G401 (cell line): Measurements from ENCODE around the gene GSK3A. TPM values are rescaled to one million over a fixed set of nuclear protein-coding genes. Genes with fewer than 3 reads are reported as not detected.
"Not testable (repeated sequence)": the region's sequence is repeated elsewhere in the genome, so short reads cannot be mapped to it uniquely, and the experiment has no call there.

Source experiments
- DNase-seq: peaks from one replicate; pipeline ENCODE4 v3.0.0-alpha.2; 2015; ENCODE audit warnings: low spot score
- in situ Hi-C: cut with HindIII; loops from 2 replicates; pipeline ENCODE4 v1.10.0; 2016; ENCODE audit warnings: low sequenced_read_pairs, mixed read lengths
- total RNA-seq: library from RNA; depleted of rRNA; stranded (reverse); fragments of >200 nt; shearing (Covaris generic); gene quantifications from 2 replicates; pipeline ENCODE4 v1.2.3, GENCODE V29; 2014

The GSK3A gene
- total RNA-seq, 1 experiment from 2014 or later = 37.1 TPM

DNA sequence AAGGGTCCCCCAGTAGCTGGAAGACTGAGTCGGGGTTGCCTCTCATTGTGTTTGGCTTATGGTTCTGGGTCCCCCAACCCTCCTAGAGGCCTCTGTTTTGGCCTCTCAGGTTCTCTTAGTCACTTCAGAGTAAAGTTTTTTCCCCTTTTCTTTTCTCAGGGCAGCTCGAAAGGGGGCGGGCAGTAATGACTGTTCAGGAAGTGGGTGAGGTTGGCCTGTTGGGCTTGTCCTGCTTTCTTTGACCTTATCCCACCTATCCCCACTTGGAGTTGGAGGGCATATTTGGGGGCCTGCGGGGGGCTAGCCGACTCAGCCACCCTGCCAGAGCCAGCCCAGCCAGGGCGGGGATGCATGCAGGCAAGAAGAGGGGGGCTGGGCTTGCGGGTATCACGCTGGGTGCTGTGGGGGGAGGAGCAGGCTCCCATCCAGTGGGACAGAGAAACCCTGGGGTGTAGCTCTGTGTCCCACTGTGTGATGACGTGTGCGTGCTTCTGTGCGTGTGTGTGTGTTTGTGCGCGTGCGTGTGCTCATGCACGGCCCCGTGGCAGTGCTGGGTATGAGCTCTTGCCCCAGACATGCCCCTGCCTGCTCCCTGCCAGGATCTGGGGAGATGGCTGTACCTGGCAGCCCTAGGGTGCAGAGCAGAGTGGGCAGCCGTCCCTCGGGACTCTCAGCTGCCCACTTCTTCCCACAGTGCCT, 28.1 kb upstream of the GSK3A start:
- DNase-seq = peak; percentile 52
- in situ Hi-C loops = no loop called here

DNA sequence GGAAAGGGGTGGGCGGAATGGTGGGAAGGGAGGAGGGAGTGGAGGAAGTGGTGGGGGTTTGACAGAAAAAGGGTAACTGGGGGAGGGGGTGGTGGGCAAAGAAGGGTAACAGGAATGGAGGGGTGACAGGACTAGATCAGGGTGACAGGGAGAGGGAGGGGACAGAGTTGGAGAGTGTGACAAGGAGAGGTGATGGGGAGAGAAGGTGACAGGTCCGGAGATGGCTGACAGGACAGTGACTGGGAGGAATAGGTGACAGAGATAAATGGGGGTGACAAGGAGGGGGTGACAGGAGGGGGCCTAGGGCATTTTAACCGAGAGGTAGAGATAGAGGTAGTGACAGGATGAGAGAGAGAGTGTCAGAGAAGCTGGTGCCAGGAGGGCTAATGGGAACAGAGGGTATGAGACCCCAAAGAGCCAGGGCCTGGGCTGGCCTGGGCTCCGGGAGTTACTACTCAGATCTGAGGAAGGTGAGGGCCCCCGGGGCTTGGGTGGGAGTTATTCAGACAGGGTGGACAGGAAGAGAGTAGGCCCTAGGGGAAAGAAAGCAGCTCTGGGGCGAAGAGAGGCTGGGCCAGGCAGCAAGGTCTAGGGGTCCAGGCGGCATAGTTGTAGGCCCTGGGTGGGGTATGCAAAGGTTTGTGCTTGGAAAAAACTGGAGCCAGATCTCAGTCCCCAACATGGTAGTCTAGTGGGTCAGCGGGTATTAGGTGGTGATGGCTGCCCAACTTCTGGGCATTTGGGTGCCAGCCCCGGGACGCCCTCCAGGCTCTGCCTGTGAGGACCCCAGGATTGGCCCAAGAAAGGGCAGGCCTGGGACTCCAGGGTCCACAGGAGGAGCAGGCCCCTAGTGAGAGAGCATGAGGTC, 27.3 kb upstream of the GSK3A start:
- peak; percentile 30 for DNase-seq
- in situ Hi-C loops = no loop called here

DNA sequence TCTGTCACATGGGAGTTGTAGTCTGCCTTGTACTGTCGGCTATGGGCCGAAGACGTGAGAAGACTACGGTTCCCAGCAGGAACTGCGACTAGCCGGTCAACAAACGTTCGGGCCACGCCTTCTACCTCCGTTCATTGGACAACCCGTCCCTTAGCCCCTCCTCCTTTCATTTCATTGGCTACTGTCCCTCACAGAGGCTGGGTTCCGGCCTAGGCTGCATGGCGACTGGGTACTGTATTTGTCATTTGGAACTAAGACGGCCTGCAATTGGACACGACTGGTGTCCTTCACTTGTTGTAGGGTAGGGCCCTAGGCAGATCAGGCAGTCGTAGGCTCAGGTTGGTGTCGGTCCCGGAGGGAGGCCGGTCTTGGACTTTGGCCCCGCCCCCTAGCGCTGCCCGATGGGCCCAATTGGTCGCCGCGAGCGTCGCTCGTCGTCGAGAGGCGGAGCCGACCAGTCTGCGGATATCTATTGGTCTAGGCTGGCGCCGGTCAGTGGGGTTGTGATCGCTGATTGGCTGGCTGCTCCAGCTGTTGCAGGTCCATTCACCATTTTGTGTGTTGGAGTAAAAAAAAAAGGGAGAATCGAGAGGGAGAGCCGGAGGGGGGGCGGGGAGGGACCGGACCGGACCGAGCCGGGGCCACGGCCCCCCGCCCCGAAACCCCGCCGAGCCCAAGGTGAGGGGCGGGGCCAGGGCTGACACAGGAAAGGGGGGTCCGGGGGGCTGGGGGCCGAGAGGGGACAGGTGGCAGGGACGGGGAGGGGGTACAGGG, 26.5 kb upstream of the GSK3A start, which contains the start of gene CIC:
CIC (plus strand) TSS at position 549 of the 774 bp plus-strand sequence. CDS start 2,532 bp downstream, outside the sequence.
- peak; percentile 100 for DNase-seq
- in situ Hi-C loops = no loop called here

DNA sequence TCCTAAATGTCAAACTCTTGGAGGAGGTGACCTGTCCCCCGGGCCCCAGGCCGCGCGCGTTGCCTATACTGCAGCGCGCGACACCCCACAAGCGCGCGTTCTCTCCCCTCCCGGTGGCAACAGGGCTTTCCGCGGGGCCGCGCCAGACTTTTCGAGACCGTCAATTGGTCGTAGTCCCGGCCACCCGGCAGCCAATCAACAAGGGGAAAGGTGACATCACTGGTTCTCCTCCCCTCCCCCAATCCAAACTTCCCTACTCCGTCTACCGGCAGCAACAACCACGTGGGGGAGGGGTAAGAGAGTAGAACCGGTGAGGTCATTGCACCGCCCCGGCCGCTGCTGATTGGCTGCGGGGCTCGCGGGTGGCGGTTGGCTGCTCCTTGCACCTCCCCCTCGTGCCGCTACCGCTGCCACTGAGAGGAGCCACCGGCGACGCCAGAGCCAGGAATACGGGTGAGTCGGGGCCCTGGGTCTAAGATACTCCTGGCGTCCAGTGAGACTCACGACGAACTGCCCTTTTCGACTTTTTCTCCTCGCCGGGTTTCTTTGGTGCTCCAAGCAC, 25.8 kb upstream of the GSK3A start:
- peak; percentile 100 for DNase-seq
- in situ Hi-C loops = no loop called here

DNA sequence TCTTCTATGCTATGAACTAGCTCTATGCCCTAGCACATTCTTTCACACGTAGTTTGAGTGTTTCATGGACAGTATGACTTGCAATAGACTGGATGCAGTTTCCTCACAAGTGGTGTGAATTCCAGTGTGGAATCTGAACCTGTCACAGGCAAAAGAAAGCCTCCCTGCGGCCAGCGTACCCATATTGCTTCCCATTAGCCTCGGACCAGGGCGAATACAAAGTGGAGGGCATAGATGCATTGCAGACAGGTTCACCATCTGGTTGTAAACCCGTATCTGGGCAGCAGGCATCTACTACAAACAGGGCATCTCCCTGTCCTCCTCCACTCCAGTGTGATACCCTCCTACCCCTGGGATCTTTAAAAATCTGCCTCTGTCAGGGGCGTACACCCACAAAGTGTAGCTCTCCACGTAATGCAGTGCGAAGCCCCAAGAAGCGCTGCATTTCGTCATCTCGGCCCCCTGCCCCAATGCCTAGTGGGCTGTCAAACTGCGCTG, 25.3 kb upstream of the GSK3A start:
- DNase-seq = peak; percentile 59
- in situ Hi-C loops = no loop called here

DNA sequence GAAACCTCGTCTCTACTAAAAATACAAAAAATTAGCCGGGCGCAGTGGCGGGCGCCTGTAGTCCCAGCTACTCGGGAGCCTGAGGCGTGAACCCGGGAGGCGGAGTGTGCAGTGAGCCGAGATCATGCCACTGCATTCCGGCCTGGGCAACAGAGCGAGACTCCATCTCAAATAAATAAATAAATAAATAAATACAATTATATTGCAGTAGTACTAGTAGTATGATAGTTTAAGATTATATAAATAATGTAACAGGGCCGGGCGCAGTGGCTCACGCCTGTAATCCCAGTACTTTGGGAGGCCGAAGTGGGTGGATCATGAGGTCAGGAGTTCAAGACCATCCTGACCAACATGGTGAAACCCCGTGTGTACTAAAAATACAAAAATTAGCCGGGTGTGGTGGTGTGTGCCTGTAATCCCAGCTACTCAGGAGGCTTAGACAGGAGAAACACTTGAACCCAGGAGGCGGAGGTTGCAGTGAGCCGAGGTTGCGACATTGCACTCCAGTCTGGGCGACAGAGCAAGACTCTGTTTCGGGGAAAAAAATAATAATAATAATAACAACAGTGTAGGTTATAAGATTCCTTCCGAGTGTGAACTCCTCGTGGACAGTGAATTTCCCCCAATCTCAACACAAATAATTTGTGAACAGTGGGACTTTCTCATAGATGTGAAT, 24.7 kb upstream of the GSK3A start:
- in situ Hi-C loops, DNase-seq: not testable (repeated sequence)

DNA sequence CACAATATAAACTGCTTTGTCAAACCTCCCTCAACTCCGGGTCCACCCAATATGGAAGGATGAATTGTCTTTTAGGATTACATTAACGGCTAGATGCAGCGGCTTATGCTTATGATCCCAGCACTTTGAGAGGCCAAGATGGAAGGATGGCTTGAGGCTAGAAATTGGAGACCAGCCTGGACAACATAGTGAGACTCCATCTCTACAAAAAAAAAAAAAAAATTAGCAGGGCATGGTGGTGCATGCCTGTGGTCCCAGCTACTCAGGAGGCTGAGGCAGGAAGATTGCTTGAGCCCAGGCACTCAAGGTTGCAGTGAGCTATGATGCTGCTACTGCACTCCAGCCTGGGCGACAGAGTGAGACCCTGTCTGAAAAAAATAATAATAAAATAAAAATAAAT, 23.7 kb upstream of the GSK3A start:
- DNase-seq, in situ Hi-C loops: not testable (repeated sequence)

DNA sequence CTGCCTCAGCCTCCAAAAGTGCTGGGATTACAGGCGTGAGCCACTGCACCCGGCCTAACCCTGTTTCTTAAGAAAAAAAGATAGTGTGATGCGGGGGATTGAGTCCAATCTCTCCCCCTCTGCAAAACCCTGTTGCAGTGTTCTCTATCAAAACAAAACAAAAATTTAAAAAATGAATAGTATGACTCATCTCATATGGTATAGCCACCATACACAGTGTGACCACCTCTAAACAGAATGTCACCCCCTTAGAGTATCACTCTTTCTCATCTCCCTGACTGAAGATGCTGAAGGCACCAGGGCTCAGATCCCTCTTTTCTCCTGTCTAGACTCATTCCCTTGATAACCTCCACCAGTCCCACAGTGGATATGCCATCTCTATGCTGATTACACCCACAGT, 19.4 kb upstream of the GSK3A start:
- in situ Hi-C loops = no loop called here
- no peak for DNase-seq

DNA sequence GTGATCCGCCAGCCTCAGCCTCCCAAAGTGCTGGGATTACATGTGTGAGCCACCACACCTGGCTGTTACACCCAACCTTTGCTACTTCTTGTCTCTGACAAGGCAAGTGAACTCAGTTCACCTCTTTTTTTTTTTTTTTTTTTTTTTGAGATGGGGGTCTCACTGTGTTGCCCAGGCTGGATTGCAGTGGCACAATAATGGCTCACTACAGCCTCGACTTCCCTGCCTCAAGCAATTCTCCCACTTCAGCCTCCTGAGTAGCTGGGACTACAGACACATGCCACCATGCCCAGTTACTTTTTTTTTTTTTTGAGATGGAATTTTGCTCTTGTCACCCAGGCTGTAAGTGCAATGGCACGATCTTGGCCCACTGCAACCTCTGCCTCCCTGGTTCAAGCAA, 15.4 kb upstream of the GSK3A start:
- in situ Hi-C loops, DNase-seq: not testable (repeated sequence)

DNA sequence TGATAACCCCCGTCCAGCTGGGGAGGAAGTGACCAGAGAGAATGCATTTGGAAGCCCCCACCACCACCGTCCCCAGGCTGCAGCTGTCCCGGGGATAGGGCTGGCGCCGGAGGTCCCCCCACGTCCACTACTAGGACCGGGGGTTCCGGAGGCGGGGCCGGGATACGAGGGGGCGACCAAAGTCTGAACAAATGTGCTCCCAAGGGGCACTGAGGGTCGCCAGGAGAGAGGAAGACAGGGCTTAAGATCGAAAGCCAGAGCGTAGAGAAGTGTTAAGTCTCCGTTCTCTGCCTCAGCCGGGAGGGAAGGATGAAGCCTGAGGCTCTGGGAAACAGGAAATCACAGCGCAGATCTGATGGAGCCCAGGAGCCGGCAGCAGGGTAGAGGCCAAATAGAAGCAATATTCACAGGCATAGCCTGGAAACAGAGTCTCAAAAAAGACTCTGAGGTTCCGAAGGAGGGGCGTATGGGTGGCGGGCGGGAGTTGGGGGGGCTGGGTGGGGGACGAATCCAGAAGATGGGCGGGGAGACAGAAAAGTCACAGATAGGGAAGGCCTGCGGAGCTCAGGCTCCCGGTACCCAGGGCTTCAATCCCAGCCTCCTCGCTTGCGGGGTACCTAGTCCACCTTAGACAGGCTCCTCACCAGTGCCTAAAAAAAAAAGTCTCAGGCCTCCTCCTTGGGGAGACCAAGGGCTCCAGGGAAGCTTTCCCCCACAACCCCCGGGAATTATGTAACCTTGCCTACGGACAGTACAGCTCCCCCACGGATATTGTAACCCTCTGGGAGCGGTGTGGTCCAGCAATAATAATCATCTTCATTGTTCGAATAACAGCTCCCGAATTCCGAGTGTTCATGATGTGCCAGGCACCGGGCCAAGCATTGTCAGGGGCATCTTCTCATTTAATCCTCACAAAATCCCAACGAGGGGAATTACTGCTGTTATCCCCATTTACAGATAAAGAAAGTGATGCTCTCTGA, 13.7 kb upstream of the GSK3A start:
- peak; percentile 78 for DNase-seq
- in situ Hi-C loops = no loop called here

DNA sequence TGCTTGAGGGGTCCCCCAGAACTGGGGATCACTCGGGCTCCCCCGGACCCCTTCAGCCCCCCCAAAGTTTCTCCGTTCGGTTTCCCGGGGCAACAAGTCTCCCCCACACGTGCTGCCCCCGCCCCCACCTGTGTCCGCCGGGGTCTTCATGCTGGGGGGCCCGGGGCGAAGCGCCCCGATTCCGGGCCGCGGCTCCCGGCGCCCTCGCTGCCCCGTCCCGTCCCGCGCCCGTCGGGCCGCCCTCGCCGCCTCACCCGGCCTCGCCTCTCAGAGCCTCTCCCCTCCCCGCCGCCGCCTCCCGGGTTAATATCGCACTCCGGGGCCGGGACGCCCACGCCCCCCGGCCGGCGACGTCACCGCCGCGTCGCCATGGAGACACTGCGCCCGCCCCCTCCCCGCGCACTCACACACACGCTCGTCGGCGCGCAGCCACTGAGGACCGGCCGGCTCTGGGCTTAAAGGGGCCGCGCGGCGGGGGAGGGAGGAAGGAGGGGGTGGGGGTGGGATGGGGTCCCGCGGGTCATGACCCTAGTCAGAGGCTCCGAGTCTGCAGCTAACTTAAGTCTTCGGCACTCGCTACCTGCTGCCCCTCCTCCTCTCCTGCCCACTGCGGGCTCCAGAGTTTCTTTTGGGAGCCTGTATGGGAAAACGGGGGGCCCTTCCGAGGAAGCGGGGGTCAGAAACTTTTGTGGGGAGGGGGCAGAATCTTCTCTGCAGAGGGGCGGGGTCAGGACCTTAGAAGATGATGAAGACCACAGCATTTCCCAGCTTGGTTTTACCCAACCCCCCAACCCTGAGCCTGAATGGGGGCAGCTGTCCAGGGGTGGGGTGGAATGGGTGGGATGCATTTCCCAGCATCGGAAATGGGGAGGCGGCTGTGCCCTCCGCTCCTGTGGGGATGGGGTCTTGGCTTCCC, 12.7 kb upstream of the GSK3A start, which contains the start of gene ERF:
ERF (minus strand) TSS at position 279 of the 916 bp plus-strand sequence; CDS start at position 150, 129 bp downstream.
- in situ Hi-C loops = no loop called here
- peak; percentile 83 for DNase-seq

DNA sequence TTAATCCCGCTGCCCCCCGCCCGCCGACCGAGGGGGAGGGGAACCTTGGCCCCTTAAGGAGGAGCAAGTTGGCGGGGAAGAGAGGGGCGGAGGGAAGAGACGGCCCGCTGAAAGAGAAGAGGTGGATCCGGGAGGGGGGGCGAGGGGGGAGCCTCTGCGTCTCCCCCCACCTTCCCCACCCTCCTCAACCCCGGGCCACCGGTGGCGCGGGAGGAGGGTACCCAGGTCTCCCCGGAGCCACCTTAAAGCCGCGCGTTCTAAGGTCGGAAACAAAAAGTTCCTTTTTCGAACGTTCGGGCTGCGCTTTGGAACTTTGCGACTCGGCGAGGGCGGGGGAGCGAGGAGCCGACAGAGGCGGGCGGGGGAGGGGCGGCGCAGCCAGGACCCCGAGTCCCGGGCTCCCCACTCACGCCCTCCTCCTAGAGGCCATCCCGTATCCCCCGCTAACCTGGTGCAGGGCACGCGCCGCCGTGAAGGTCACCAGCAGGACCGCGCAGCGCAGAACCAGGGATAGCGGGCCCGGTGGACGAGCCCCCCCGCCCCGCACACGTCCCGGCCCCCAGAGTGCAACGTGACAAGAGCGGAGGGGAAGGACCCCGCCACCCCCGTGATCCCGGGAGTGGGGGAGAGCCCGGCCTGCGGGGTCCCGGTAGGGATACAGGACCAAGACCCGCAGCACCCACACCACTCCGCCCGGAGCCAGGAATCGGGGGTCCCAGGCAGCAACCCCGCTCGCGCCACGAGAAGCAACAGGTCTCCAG, 11.9 kb upstream of the GSK3A start:
- DNase-seq = peak; percentile 60
- in situ Hi-C loops = no loop called here

DNA sequence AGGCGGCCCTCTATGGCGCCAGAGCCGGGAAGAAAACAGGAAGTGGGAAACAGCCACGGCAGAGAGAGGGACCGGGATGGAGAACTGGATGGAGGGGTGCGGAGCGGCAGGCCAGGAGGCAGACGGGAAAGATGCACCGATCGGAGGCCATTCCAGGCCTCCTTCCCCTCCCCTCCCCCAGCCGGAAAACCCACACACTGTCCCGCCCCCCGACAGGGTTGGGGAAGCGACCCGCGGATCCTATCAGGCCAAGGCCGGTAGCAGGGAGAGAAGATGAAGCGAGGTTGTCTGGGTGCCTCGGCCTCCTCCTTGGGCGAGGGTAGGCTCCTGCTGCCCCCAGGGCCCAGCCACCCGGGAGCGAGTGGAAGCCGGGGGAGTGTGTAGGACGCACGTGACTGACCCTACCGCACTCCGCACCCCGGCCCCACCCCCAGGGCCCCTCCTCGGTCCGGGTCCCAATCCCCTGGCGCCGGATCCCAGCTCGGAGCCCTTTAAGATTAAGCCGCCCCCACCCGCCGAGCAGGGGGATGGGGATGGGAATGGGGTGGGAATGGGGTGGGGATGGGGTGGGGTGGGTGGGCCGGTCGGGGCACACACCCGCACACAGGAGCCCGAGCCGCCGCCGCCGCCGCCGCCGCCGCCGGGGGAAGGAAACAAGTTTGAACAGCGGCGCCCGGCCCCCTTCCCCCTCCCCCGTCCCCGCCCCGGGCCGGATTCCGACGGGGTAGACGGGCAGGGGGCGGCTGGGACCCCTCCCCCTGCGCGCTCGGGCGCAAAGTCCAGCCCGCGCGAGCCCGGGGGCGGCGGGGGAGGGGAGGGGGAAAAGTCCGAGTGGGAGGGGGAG, 11.1 kb upstream of the GSK3A start:
- DNase-seq = peak; percentile 51
- in situ Hi-C loops = no loop called here

DNA sequence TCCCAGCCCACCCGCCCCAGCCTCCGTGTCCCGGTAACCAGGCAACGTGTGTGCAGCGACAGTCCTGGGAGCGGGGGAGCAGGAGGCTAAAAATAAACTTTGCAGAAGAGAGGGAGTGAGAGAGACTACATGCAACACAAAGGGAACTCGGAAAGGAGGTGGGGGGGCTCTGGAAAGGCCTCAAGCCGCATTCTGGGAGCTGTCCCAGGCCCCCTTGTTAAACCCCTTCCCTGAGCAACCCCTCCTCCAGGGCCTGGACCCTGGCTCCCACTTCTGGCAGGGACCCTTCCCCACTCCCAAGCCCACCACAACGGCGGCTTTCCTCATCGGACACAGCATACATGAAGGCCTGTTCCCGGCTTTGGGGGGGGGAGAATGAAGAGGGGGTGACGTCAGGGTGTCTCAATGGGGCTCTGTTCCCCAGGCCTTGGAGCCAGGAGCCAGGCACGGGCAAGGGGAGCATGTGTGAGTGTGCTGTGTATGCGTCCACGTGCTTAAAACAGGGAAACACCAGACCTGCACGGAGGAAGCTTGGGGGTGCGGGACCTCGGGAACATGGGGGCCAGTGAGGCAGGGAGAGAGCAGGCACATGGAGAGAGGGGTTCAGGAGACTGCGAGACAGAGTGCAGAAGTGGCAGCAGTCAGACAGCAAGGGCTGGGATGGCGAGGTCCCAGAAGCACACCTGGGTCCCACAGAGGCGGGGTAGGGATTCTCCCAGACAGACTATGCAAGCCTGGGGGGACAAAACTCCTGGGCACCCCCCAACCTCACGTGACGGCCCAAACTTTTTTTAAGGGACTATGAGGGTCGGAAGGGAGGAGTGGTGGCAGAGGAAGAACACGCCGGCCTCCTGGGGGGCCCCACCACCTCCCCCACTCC, 10.2 kb upstream of the GSK3A start:
- DNase-seq = peak; percentile 73
- in situ Hi-C loops = no loop called here
